GM12891 (cell line): ENCODE measurements around the gene UBB.

ENCODE experiments used
- POLR2A ChIP-seq: IDR thresholded peaks from 2 replicates; pipeline ENCODE4 v1.6.1; 2011; ENCODE audit warnings: low read depth, low read length, control low read depth
- POLR2AphosphoS5 ChIP-seq: IDR thresholded peaks from 2 replicates; pipeline ENCODE4 v1.6.1; 2011; ENCODE audit warnings: low read depth, low read length, control low read depth
- SPI1 ChIP-seq: IDR thresholded peaks from 2 replicates; pipeline ENCODE4 v1.6.1; 2011; ENCODE audit warnings: low read depth, low read length, control low read depth

- TF ChIP-seq POLR2AphosphoS5 (no peak), POLR2A (no peak), SPI1 (no peak)
These were observed 40.9 kb upstream of the UBB start for GRCh38 chr17:16339959-16340358.
